PC-3 (cell line): ENCODE results near the gene SH3BP1.
"Not testable (repeated sequence)": the region's sequence is repeated elsewhere in the genome, so short reads cannot be mapped to it uniquely, and the experiment has no call there.

ENCODE experiments used
- CTCF ChIP-seq: fragments of 300-600 bp; sonication (generic); conservative IDR thresholded peaks from 2 replicates; pipeline ENCODE4 v1.5.1; 2017; ENCODE audit warnings: antibody characterized with exemption, low read depth, mild to moderate bottlenecking, low read length
- EZH2 ChIP-seq: fragments of 300-600 bp; sonication (generic); IDR thresholded peaks from one replicate; pipeline ENCODE4 v1.6.1; 2017; ENCODE audit warnings: antibody characterized with exemption, mild to moderate bottlenecking, low read length; ENCODE audit not compliant: unreplicated experiment

GRCh38 chr22:37610153-37610475, 29.4 kb upstream of the SH3BP1 start:
- TF ChIP-seq EZH2, CTCF: not testable (repeated sequence)
